HepG2 (cell line): ENCODE measurements around the gene ARID5B. TPM values are rescaled to one million over a fixed set of nuclear protein-coding genes. Genes with fewer than 3 reads are reported as not detected.

ENCODE experiments used
- ATAC-seq: fragments of 200-7000 bp; cut with Tn5 transposase; 3 replicates; pipeline ENCODE4 v1.9.1; 2020; ENCODE audit warnings: mild to moderate bottlenecking, moderate library complexity
- BruUV-seq: library from RNA; stranded (reverse); fragments of 400-500 nt; replicated peaks from 2 replicates; lab custom pipeline; 2021; lab: Mats Ljungman, UMichigan
- CTCF ChIA-PET: fragments of 300-600 bp; formaldehyde crosslinking; extraction: SDS; loops from one replicate; lab custom pipeline; 2021; ENCODE audit warnings: low total read pairs, inconsistent platforms, low intra/inter-chr PET ratio; lab: Yijun Ruan, JAX
- POLR2A ChIA-PET: fragments of 350-600 bp; sonication (Branson Sonifier 250); formaldehyde crosslinking; loops from one replicate; lab custom pipeline; 2020; ENCODE audit warnings: antibody characterized with exemption, inconsistent platforms; lab: Yijun Ruan, JAX
- DNase-seq: peaks from one replicate; pipeline ENCODE4 v3.0.0-alpha.2; 2015; ENCODE audit warnings: low spot score
- FAIRE-seq: peaks from 3 replicates; lab custom pipeline; 2011; peaks lifted over from hg19 to GRCh38; lab: Jason Lieb, UNC
- H2AFZ ChIP-seq: one replicate; pipeline ENCODE4 v1.6.1; 2011; ENCODE audit warnings: low read length, inconsistent platforms
- H3K27ac ChIP-seq: fragments of 300-600 bp; 3 replicates; pipeline ENCODE4 v1.8.0; 2011; ENCODE audit warnings: mixed run types, mild to moderate bottlenecking, mixed read lengths, low read length, inconsistent platforms; ENCODE audit not compliant: insufficient read depth; ENCODE audit errors: extremely low read length
- H3K27me3 ChIP-seq, 2 experiments: fragments of 200-600 bp in 1 of 2; 2 replicates in 1 of 2; 3 replicates in 1 of 2; pipeline versions ENCODE4 v1.6.0 to v1.8.0; 2011; ENCODE audit warnings: low read length in 2 of 2, mild to moderate bottlenecking in 2 of 2, moderate library complexity in 2 of 2, inconsistent platforms in 1 of 2; ENCODE audit not compliant: insufficient read depth in 2 of 2, control insufficient read depth in 1 of 2
- H3K36me3 ChIP-seq, 2 experiments: fragments of 200-600 bp in 1 of 2; replicated peaks in 1 of 2; 2 replicates in 1 of 2; 3 replicates in 1 of 2; pipeline versions ENCODE4 v1.5.1 to v1.8.0; 2011; ENCODE audit warnings: low read length in 2 of 2, inconsistent platforms in 1 of 2; ENCODE audit not compliant: insufficient read depth in 2 of 2, control insufficient read depth in 1 of 2
- H3K4me1 ChIP-seq: 2 replicates; pipeline ENCODE4 v1.5.1; 2012; ENCODE audit warnings: low read length, inconsistent platforms; ENCODE audit not compliant: insufficient read depth
- H3K4me2 ChIP-seq: 2 replicates; pipeline ENCODE4 v1.6.0; 2011; ENCODE audit warnings: low read depth, low read length, inconsistent platforms
- H3K4me3 ChIP-seq, 3 experiments: fragments of 200-600 bp in 1 of 3; sonication (generic), shearing (Covaris generic) in 1 of 3; replicated peaks in 1 of 3; 2 replicates each; pipeline ENCODE4 v1.5.1; 2011 to 2016; ENCODE audit warnings: low read length in 3 of 3, inconsistent platforms in 2 of 3, low read depth in 2 of 3, mild to moderate bottlenecking in 2 of 3, control low read depth in 1 of 3, mixed read lengths in 1 of 3; ENCODE audit not compliant: insufficient read depth in 1 of 3
- H3K79me2 ChIP-seq: one replicate; pipeline ENCODE4 v1.6.1; 2011; ENCODE audit warnings: low read length, inconsistent platforms; ENCODE audit not compliant: insufficient read depth
- H3K9ac ChIP-seq: 2 replicates; pipeline ENCODE4 v1.6.0; 2011; ENCODE audit warnings: mild to moderate bottlenecking, low read depth, low read length, inconsistent platforms; ENCODE audit not compliant: insufficient read depth
- H3K9me3 ChIP-seq: 2 replicates; pipeline ENCODE4 v1.5.1; 2012; ENCODE audit warnings: mild to moderate bottlenecking, low read length
- H4K20me1 ChIP-seq: 2 replicates; pipeline ENCODE4 v1.6.0; 2011; ENCODE audit warnings: inconsistent platforms, mild to moderate bottlenecking, low read length, moderate library complexity; ENCODE audit not compliant: insufficient read depth
- BRCA1 ChIP-seq: sonication (generic); formaldehyde crosslinking; IDR thresholded peaks from 2 replicates; pipeline ENCODE4 v1.4.0; 2020; ENCODE audit warnings: missing genetic modification reagents
- ELF3 ChIP-seq: IDR thresholded peaks from 2 replicates; pipeline ENCODE4 v1.6.1; 2016; ENCODE audit warnings: missing genetic modification reagents, missing compliant biosample characterization
- FOXO4 ChIP-seq: sonication (generic); formaldehyde crosslinking; conservative IDR thresholded peaks from 2 replicates; pipeline ENCODE4 v1.8.1; 2023; ENCODE audit warnings: missing genetic modification reagents
- IRX3 ChIP-seq: sonication (generic); formaldehyde crosslinking; IDR thresholded peaks from 2 replicates; pipeline ENCODE4 v1.8.1; 2023; ENCODE audit warnings: mild to moderate bottlenecking, low read depth, missing genetic modification reagents, borderline replicate concordance
- MAFG ChIP-seq: sonication (generic); formaldehyde crosslinking; IDR thresholded peaks from 2 replicates; pipeline ENCODE4 v1.5.1; 2020; ENCODE audit warnings: mild to moderate bottlenecking, missing genetic modification reagents
- TERF1 ChIP-seq: sonication (generic); formaldehyde crosslinking; IDR thresholded peaks from 2 replicates; pipeline ENCODE4 v1.8.0; 2022; ENCODE audit warnings: mild to moderate bottlenecking, missing genetic modification reagents, moderate library complexity
- TRAFD1 ChIP-seq: sonication (generic); formaldehyde crosslinking; IDR thresholded peaks from 2 replicates; pipeline ENCODE4 v1.5.1; 2020; ENCODE audit warnings: missing genetic modification reagents, mild to moderate bottlenecking, borderline replicate concordance
- ZNF138 ChIP-seq: sonication (generic); formaldehyde crosslinking; IDR thresholded peaks from 2 replicates; pipeline ENCODE4 v1.5.0; 2020; ENCODE audit warnings: mild to moderate bottlenecking, low read depth, missing genetic modification reagents
- WGBS: methylation state at CpG from one replicate; pipeline ENCODE4 v1.1.6; 2017; ENCODE audit warnings: low lambda C conversion rate; 5-methylcytosine and 5-hydroxymethylcytosine counted together
- in situ Hi-C: cut with HindIII; loops from 2 replicates; pipeline ENCODE4 v1.10.0; 2017; ENCODE audit warnings: low pct_unique_long_range_greater_than_20kb; ENCODE audit not compliant: extremely low pct_ligation_motif_present
- intact Hi-C: fragments of 100-400 bp; cut with micrococcal nuclease; formaldehyde crosslinking; loops from one replicate; pipeline ENCODE4 v1.10.0; 2022; ENCODE audit not compliant: unreplicated experiment
- polyA plus RNA-seq, 8 experiments: library from polyadenylated mRNA; depleted of rRNA in 3 of 8; stranded (reverse) in 7 of 8; unstranded in 1 of 8; fragments of >200 nt; fragmentation: Illumina TruSeq in 4 of 8; extraction: Trizol in 4 of 8; gene quantifications; 2 replicates each; pipeline versions ENCODE4 v1.2.1 to v1.2.3, GENCODE V29; 2011 to 2016; ENCODE audit warnings: low read depth in 4 of 8, missing spikeins in 1 of 8, mixed read lengths in 1 of 8; ENCODE audit not compliant: insufficient read depth in 1 of 8
- total RNA-seq, 5 experiments: library from RNA; depleted of rRNA; stranded (reverse); fragments of >200 nt; fragmentation: Illumina TruSeq; extraction: Trizol; gene quantifications; 2 replicates each; pipeline ENCODE4 v1.2.3, GENCODE V29; 2016; ENCODE audit warnings: low read depth in 1 of 5

ARID5B gene
- total and polyA plus RNA-seq, 2 of the 13 experiments (the other 11 are each of a cell fraction or from before 2014, with no cell fraction given), result 6.2 to 21.1 TPM

GRCh38 chr10:61987951-61988379, 86.5 kb downstream of the ARID5B start (continued):
- TF ChIP-seq TRAFD1, result no peak
- no peak for TF ChIP-seq ZNF138 (CRISPR knock-in tag)

- H3K79me2 ChIP-seq, result no peaks in the 10 kb centered on the region
- CTCF ChIA-PET, result no interaction called here
- DNase-seq (no peak), FAIRE-seq (no peak), ATAC-seq (no peak)
- no peaks in the 10 kb centered on the region for H4K20me1 ChIP-seq
- no TSS peak for BruUV-seq
- 97% methylated on average over 4 of the region's 4 CpGs for WGBS
- H3K4me2 ChIP-seq, result no peak overlapping the region
- in situ Hi-C loops (no loop called here), intact Hi-C loops (no loop called here)
- TF ChIP-seq IRX3 (CRISPR knock-in tag) (no peak), MAFG (CRISPR knock-in tag) (no peak), TERF1 (CRISPR knock-in tag) (no peak), ELF3 (CRISPR knock-in tag) (no peak), BRCA1 (CRISPR knock-in tag) (no peak), FOXO4 (no peak)
- H3K4me1 ChIP-seq, result peaks cover 27% of the 10 kb centered on the region
- POLR2A ChIA-PET, result no interaction called here
- no peak overlapping the region for H3K27ac ChIP-seq
- no peak overlapping the region for H3K4me3 ChIP-seq
- H3K27me3 ChIP-seq, result no peaks in the 10 kb centered on the region
- no peak overlapping the region for H2AFZ ChIP-seq
- H3K36me3 ChIP-seq, result peaks cover 0 to 2% of the 10 kb centered on the region in 2 experiments; a peak in 1 of 5 replicates
- H3K9ac ChIP-seq, result no peak overlapping the region
- no peaks in the 10 kb centered on the region for H3K9me3 ChIP-seq
Measured at GRCh38 chr10:61989995-61990760, 88.7 kb downstream of the ARID5B start.
